ENCODE results near the gene CNNM3. TPM values are rescaled to one million over a fixed set of nuclear protein-coding genes. Genes with fewer than 3 reads are reported as not detected.

CNNM3 gene
- total RNA-seq, 2 experiments from 2014 or later: 34.6 to 34.7 TPM

- H3K4me1 Mint-ChIP-seq: peaks cover 20% of the 10 kb centered on the region
- no peaks in the 10 kb centered on the region for H3K27me3 Mint-ChIP-seq
- H3K4me3 Mint-ChIP-seq: no peak within 1 kb of the TSS
- no peak for DNase-seq
- POLR2A ChIA-PET: no interaction called here
- peak within 1 kb of the TSS; percentile 19 for H3K27ac Mint-ChIP-seq
- peaks cover 6% of the 10 kb centered on the region for H3K36me3 Mint-ChIP-seq
- ATAC-seq (ENCODE audit: low read depth): no peak
- no peaks in the 10 kb centered on the region for H3K9me3 Mint-ChIP-seq
Measured at GRCh38 chr2:96843538-96844268, 27.6 kb downstream of the CNNM3 start, which contains the start of gene ANKRD23. Gene ANKRD23, minus strand, starts transcription at chr2:96844021. Its CDS starts 29 bp downstream, at chr2:96843992.

- Mint-ChIP-seq H3K36me3 (peaks cover 6% of the 10 kb centered on the region), H3K9me3 (no peaks in the 10 kb centered on the region), H3K4me3 (no peak overlapping the region), H3K4me1 (peaks cover 17% of the 10 kb centered on the region), H3K27me3 (no peaks in the 10 kb centered on the region), H3K27ac (no peak overlapping the region)
- POLR2A ChIA-PET: no interaction called here
- ATAC-seq (ENCODE audit: low read depth) (no peak), DNase-seq (no peak)
Measured at GRCh38 chr2:96844405-96844808, 28.3 kb downstream of the CNNM3 start.

GRCh38 chr2:96846825-96847224, 30.8 kb downstream of the CNNM3 start:
- Mint-ChIP-seq H3K36me3 (peaks cover 13% of the 10 kb centered on the region), H3K4me3 (no peak overlapping the region), H3K9me3 (no peaks in the 10 kb centered on the region), H3K4me1 (peaks cover 9% of the 10 kb centered on the region), H3K27me3 (no peaks in the 10 kb centered on the region), H3K27ac (no peak overlapping the region)
- ATAC-seq (ENCODE audit: low read depth): no peak
- POLR2A ChIA-PET: no interaction called here
- no peak for DNase-seq

GRCh38 chr2:96847586-96847985, 31.5 kb downstream of the CNNM3 start:
- POLR2A ChIA-PET: interaction anchor here (0.7 to 0.8 kb wide), 2 partner anchors 10 to 11 kb away, joined by 3 read pairs; no protein-coding TSS in a partner anchor
- ATAC-seq (ENCODE audit: low read depth): no peak

GRCh38 chr2:96848264-96848663, 32.2 kb downstream of the CNNM3 start:
- H3K27ac Mint-ChIP-seq: no peak overlapping the region
- no peak for DNase-seq

More at GRCh38 chr2:96847586-96847985, 31.5 kb downstream of the CNNM3 start:
- H3K4me3 Mint-ChIP-seq: no peak overlapping the region
- peaks cover 14% of the 10 kb centered on the region for H3K36me3 Mint-ChIP-seq
- H3K4me1 Mint-ChIP-seq: peaks cover 7% of the 10 kb centered on the region
- H3K27ac Mint-ChIP-seq: no peak overlapping the region
- H3K9me3 Mint-ChIP-seq: no peaks in the 10 kb centered on the region
- H3K27me3 Mint-ChIP-seq: no peaks in the 10 kb centered on the region
- no peak for DNase-seq

GRCh38 chr2:96852667-96853066, 36.6 kb downstream of the CNNM3 start:
- peaks cover 21% of the 10 kb centered on the region for H3K36me3 Mint-ChIP-seq
- peaks cover 17% of the 10 kb centered on the region for H3K4me1 Mint-ChIP-seq
- no peak overlapping the region for H3K4me3 Mint-ChIP-seq
- H3K27ac Mint-ChIP-seq: no peak overlapping the region
- no peaks in the 10 kb centered on the region for H3K9me3 Mint-ChIP-seq
- H3K27me3 Mint-ChIP-seq: no peaks in the 10 kb centered on the region
- ATAC-seq (ENCODE audit: low read depth) (no peak), DNase-seq (no peak)
- POLR2A ChIA-PET: no interaction called here

More at GRCh38 chr2:96848264-96848663, 32.2 kb downstream of the CNNM3 start:
- no peaks in the 10 kb centered on the region for H3K27me3 Mint-ChIP-seq
- no peak overlapping the region for H3K4me3 Mint-ChIP-seq
- peaks cover 20% of the 10 kb centered on the region for H3K36me3 Mint-ChIP-seq
- no peak for ATAC-seq (ENCODE audit: low read depth)
- POLR2A ChIA-PET: interaction anchor here (0.7 kb wide), 1 partner anchor 11 kb away, joined by 3 read pairs; no protein-coding TSS in a partner anchor
- no peaks in the 10 kb centered on the region for H3K9me3 Mint-ChIP-seq
- H3K4me1 Mint-ChIP-seq: peaks cover 8% of the 10 kb centered on the region

GRCh38 chr2:96853321-96853720, 37.3 kb downstream of the CNNM3 start:
- ATAC-seq (ENCODE audit: low read depth) (no peak), DNase-seq (no peak)
- POLR2A ChIA-PET: no interaction called here
- Mint-ChIP-seq H3K27ac (no peak overlapping the region), H3K9me3 (no peaks in the 10 kb centered on the region), H3K4me3 (no peak overlapping the region), H3K27me3 (no peaks in the 10 kb centered on the region), H3K4me1 (peaks cover 17% of the 10 kb centered on the region), H3K36me3 (peaks cover 21% of the 10 kb centered on the region)

- Mint-ChIP-seq H3K4me3 (peak overlapping the region; percentile 93), H3K27me3 (no peaks in the 10 kb centered on the region), H3K9me3 (no peaks in the 10 kb centered on the region), H3K27ac (peak overlapping the region; percentile 89), H3K4me1 (peaks cover 29% of the 10 kb centered on the region), H3K36me3 (peaks cover 15% of the 10 kb centered on the region)
- DNase-seq (no peak), ATAC-seq (ENCODE audit: low read depth) (no peak)
- POLR2A ChIA-PET: interaction anchor here (0.6 to 3.6 kb wide), 22 partner anchors 12 to 319 kb away, joined by 3 to 88 read pairs (median 5); partner anchors contain the start of genes ANKRD36, CNNM3 and SEMA4C
Measured at GRCh38 chr2:96856776-96857666, 41.0 kb downstream of the CNNM3 start.

- POLR2A ChIA-PET: interaction anchor here (0.6 to 3.6 kb wide), 27 partner anchors 10 to 367 kb away, joined by 3 to 88 read pairs (median 5); partner anchors contain the start of genes ANKRD36, CNNM3 and SEMA4C
- Mint-ChIP-seq H3K27me3 (no peaks in the 10 kb centered on the region), H3K36me3 (peaks cover 12% of the 10 kb centered on the region), H3K27ac (peak within 1 kb of the TSS; percentile 89), H3K9me3 (no peaks in the 10 kb centered on the region), H3K4me3 (peak within 1 kb of the TSS; percentile 93), H3K4me1 (peaks cover 31% of the 10 kb centered on the region)
- DNase-seq (peak; percentile 98), ATAC-seq (ENCODE audit: low read depth) (peak; percentile 92)
Measured at GRCh38 chr2:96857667-96858372, 41.8 kb downstream of the CNNM3 start, which contains the start of gene ANKRD39. Gene ANKRD39, minus strand, starts transcription at chr2:96858016. Its CDS starts 29 bp downstream, at chr2:96857987.

- no peak for ATAC-seq (ENCODE audit: low read depth)
- Mint-ChIP-seq H3K27me3 (no peaks in the 10 kb centered on the region), H3K27ac (peak overlapping the region; percentile 65), H3K36me3 (peaks cover 10% of the 10 kb centered on the region), H3K4me1 (peaks cover 28% of the 10 kb centered on the region), H3K9me3 (no peaks in the 10 kb centered on the region), H3K4me3 (peak overlapping the region; percentile 67)
- POLR2A ChIA-PET: interaction anchor here (1.3 to 3.6 kb wide), 6 partner anchors 9 to 253 kb away, joined by 3 to 88 read pairs (median 32); partner anchors contain the start of genes ANKRD36 and SEMA4C
- DNase-seq: peak; percentile 40
Measured at GRCh38 chr2:96859099-96859649, 43.1 kb downstream of the CNNM3 start.

GRCh38 chr2:96859681-96860064, 43.6 kb downstream of the CNNM3 start:
- no peaks in the 10 kb centered on the region for H3K9me3 Mint-ChIP-seq
- H3K27ac Mint-ChIP-seq: peak overlapping the region; percentile 77
- POLR2A ChIA-PET: interaction anchor here (1.3 to 3.3 kb wide), 2 partner anchors 9 to 103 kb away, joined by 5 to 53 read pairs; no protein-coding TSS in a partner anchor
- no peak overlapping the region for H3K4me3 Mint-ChIP-seq
- peaks cover 28% of the 10 kb centered on the region for H3K4me1 Mint-ChIP-seq
- peaks cover 10% of the 10 kb centered on the region for H3K36me3 Mint-ChIP-seq
- H3K27me3 Mint-ChIP-seq: no peaks in the 10 kb centered on the region
- DNase-seq (no peak), ATAC-seq (ENCODE audit: low read depth) (no peak)
